Mesothelial cell of epicardium (in vitro differentiated cells): ENCODE results near the gene TIMM13. TPM values are rescaled to one million over a fixed set of nuclear protein-coding genes. Genes with fewer than 3 reads are reported as not detected.

ENCODE experiments used
- DNase-seq, 2 experiments: peaks; one replicate each; pipeline ENCODE4 v3.0.0; 2021; ENCODE audit warnings: low spot score in 2 of 2; ENCODE audit not compliant: unreplicated experiment in 2 of 2
- H3K27ac Mint-ChIP-seq: 2 replicates; pipeline ENCODE4 v1.8.0; 2021; ENCODE audit warnings: mixed read lengths
- H3K27me3 Mint-ChIP-seq: 2 replicates; pipeline ENCODE4 v1.8.0; 2021; ENCODE audit warnings: low read depth, mixed read lengths
- H3K36me3 Mint-ChIP-seq: 2 replicates; pipeline ENCODE4 v1.8.0; 2021; ENCODE audit warnings: mixed read lengths
- H3K4me1 Mint-ChIP-seq: 2 replicates; pipeline ENCODE4 v1.8.0; 2021; ENCODE audit warnings: mixed read lengths
- H3K4me3 Mint-ChIP-seq: 2 replicates; pipeline ENCODE4 v1.8.0; 2021; ENCODE audit warnings: mild to moderate bottlenecking, moderate library complexity, mixed read lengths
- H3K9me3 Mint-ChIP-seq: 2 replicates; pipeline ENCODE4 v1.8.0; 2021; ENCODE audit warnings: mixed read lengths
- CTCF ChIP-seq: fragments of 200-600 bp; sonication (generic); IDR thresholded peaks from one replicate; pipeline ENCODE4 v1.5.0; 2021; ENCODE audit warnings: antibody characterized with exemption; ENCODE audit not compliant: unreplicated experiment
- total RNA-seq: library from RNA; stranded (reverse); gene quantifications from 3 replicates; pipeline ENCODE4 v1.2.1, GENCODE V29; 2021

TIMM13 gene
- total RNA-seq, 1 donor from 2014 or later = 102 TPM

GRCh38 chr19:2451741-2452140, 24.4 kb upstream of the TIMM13 start:
- no peak for TF ChIP-seq CTCF
- DNase-seq = no peak
- Mint-ChIP-seq H3K9me3 (no peaks in the 10 kb centered on the region), H3K36me3 (peaks cover 3% of the 10 kb centered on the region), H3K27me3 (no peaks in the 10 kb centered on the region), H3K27ac (no peak overlapping the region), H3K4me3 (no peak overlapping the region), H3K4me1 (peaks cover 10% of the 10 kb centered on the region)

- H3K36me3 Mint-ChIP-seq = peaks cover 3% of the 10 kb centered on the region
- H3K4me3 Mint-ChIP-seq = no peak overlapping the region
- H3K27ac Mint-ChIP-seq = no peak overlapping the region
- H3K4me1 Mint-ChIP-seq = peaks cover 14% of the 10 kb centered on the region
- no peaks in the 10 kb centered on the region for H3K27me3 Mint-ChIP-seq
- H3K9me3 Mint-ChIP-seq = no peaks in the 10 kb centered on the region
- no peak for TF ChIP-seq CTCF
- no peak for DNase-seq
Measured at GRCh38 chr19:2451138-2451537, 23.8 kb upstream of the TIMM13 start.

GRCh38 chr19:2449019-2449418, 21.6 kb upstream of the TIMM13 start:
- H3K4me1 Mint-ChIP-seq = peaks cover 4% of the 10 kb centered on the region

GRCh38 chr19:2446381-2446780, 19.0 kb upstream of the TIMM13 start:
- peaks cover 8% of the 10 kb centered on the region for H3K36me3 Mint-ChIP-seq
- peak overlapping the region; percentile 67 for H3K27ac Mint-ChIP-seq

More at GRCh38 chr19:2449019-2449418, 21.6 kb upstream of the TIMM13 start:
- DNase-seq = no peak
- Mint-ChIP-seq H3K36me3 (peaks cover 3% of the 10 kb centered on the region), H3K27ac (no peak overlapping the region), H3K4me3 (no peak overlapping the region), H3K27me3 (no peaks in the 10 kb centered on the region), H3K9me3 (no peaks in the 10 kb centered on the region)
- TF ChIP-seq CTCF = no peak

GRCh38 chr19:2444251-2445002, 17.0 kb upstream of the TIMM13 start:
- Mint-ChIP-seq H3K27me3 (no peaks in the 10 kb centered on the region), H3K27ac (no peak overlapping the region), H3K4me3 (no peak overlapping the region), H3K4me1 (peaks cover 4% of the 10 kb centered on the region), H3K36me3 (peaks cover 12% of the 10 kb centered on the region), H3K9me3 (no peaks in the 10 kb centered on the region)
- no peak for TF ChIP-seq CTCF
- DNase-seq = no peak

More at GRCh38 chr19:2446381-2446780, 19.0 kb upstream of the TIMM13 start:
- H3K27me3 Mint-ChIP-seq = no peaks in the 10 kb centered on the region
- DNase-seq = no peak
- no peak for TF ChIP-seq CTCF
- no peaks in the 10 kb centered on the region for H3K9me3 Mint-ChIP-seq
- H3K4me1 Mint-ChIP-seq = peaks cover 4% of the 10 kb centered on the region
- no peak overlapping the region for H3K4me3 Mint-ChIP-seq
